Stimulated activated CD4-positive, alpha-beta T cell treated with anti-CD3 and anti-CD28 coated beads, Interleukin-4, amount 100 ng/mL, for 1 hour (primary cell): ENCODE measurements around the gene OSBPL10.

Experiments used
- DNase-seq: peaks from one replicate; pipeline ENCODE4 v3.0.0-alpha.2; 2020

Gene OSBPL10

DNA sequence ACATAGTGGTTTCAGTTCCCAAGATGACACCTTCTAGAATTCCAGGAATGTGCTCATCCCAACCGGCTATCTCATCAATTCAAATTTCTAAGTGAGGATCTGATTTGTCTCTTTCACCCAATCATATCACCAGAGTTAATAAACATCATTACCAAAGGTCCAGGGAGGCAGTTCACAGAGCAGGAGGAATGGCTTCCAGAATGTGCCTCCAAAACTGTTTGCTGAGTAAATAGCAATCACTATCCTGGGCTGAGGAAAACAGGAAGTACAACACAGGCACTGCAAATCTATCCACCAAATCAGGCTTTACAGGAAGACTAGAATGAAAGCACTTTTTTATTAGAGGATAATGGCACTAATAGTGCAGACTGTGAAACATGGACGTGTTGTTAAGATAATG is 61.5 kb downstream of the OSBPL10 start:
- DNase-seq, result no peak

DNA sequence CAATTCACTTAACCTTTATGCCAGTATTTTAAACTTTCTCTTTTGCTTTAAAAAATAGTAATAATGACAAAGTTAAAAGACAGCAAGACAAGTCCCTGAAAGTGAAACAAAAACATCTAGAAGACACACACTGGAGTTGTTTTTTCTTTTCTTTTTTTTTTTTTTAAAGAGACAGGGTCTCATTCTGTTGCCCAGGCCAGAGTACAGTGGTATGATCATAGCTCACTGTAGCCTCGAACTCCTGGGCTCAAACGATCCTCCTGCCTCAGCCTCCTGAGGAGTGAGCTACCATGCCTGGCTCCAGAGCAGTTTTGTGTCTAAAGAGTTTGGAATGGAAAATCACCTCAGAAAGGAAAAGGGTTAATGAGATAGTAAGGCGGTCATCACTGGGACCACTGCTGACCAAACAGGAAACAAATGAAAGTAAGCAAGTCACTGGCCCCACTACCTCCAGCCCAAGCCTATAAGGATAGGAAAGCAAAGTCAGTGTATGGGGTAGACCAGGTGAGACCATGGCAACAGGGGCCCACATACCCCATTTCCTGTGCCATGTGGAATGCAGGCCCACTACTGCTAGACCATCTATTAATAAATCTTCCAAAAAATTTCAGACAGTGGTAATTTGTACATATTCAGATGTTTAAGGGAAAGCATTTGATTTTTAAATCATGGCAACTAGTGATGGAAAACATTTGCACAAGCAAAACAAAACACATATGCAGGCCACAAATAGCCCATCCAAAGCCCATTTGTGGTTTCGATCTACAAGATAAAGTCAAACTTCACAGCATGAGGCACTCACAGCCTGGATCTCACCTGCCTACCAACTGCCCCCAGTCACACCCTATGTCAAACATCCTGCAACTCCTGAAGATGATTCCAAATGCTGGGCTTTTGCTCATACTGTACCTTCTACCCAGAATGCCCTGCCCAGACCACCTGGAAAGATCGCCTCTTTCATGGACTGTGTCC is 62.6 kb downstream of the OSBPL10 start:
- no peak for DNase-seq

DNA sequence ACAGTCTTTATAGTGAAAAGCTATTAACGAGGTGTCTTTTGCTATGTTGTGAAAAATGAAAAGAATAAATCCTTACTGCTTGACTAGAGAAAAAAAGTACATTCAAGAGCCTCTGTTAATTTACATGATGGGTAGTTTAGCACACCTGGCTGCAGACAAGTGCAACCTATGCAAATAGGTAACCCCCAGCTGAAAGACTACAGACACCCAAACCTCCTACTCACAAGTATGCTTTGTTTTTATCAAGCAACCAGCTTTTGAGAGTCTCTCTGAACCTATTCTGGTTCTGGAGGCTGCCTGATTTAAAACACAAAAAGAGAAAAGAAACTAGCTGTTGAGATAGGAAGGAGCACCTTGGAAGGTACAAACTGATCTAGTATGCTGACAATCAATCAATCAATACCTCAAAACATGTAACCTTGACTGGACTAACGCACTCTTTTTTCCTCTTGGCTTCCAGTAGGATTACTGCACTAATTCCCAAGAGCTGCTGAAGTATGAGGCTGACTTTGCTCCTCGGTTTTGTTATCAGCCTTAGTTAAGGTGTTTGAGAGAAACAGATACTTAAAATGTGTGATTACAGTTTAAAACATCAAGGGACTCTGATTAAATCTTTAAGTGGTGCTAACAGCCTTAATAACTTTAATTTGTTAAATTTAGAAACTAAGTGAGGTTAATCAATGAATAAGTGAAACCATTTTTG is 63.6 kb downstream of the OSBPL10 start:
- DNase-seq, result no peak

DNA sequence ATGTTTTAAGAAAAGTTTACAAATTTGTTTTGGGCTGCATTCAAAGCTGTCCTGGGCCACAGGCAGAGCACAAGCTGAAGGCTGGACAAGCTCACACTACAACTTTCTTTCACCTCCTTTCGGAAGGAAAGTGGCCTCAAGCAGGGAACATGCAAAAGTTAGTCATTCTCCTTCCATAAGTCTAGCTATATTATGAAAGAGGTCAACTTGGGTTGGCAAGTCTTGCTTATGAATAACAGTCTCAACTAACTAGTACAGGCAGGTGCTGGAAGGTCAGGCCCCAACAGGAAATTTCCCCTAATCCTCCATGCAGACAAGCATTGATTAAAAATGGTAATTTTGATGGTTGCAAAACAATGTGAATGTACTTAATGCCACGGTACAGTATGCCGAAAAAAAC is 69.4 kb downstream of the OSBPL10 start:
- DNase-seq, result no peak

DNA sequence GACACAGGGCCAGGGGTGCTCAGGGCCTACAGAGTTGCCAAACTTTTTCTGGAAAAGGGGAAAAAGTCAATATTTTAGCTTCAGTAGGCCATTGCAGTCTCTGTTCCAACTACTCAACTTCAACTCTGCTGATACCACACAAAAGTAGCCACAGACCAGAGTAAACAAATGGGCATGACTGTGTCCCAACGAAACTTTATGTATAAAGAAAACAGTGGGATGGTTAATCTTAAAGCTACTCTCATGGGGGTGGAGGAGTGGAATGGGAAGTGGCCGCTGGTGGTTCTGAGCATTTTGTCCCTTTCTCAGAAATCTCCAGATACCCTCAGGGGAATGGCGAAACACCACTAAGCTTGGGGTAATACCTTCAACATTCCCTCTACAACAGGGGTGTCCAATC is 69.9 kb downstream of the OSBPL10 start:
- DNase-seq, result no peak

DNA sequence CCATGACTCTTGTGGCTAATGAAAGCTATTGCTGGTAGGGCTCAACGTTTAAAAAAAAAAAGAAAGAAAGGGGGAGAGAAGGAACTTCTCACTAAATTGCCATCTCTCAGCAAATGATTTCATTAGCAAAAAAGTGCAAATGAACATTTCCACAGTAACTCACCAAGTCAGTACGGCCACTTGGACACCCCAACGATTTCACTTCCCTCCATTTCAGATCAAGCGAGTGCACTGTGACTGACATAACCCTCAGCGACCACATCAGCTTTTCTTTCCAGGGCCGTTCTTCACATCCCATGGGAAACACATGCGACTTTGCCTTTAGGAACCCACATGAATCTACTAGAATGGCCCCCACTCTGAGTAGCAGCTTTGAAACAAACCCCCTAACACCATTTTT is 71.6 kb downstream of the OSBPL10 start:
- DNase-seq, result no peak

DNA sequence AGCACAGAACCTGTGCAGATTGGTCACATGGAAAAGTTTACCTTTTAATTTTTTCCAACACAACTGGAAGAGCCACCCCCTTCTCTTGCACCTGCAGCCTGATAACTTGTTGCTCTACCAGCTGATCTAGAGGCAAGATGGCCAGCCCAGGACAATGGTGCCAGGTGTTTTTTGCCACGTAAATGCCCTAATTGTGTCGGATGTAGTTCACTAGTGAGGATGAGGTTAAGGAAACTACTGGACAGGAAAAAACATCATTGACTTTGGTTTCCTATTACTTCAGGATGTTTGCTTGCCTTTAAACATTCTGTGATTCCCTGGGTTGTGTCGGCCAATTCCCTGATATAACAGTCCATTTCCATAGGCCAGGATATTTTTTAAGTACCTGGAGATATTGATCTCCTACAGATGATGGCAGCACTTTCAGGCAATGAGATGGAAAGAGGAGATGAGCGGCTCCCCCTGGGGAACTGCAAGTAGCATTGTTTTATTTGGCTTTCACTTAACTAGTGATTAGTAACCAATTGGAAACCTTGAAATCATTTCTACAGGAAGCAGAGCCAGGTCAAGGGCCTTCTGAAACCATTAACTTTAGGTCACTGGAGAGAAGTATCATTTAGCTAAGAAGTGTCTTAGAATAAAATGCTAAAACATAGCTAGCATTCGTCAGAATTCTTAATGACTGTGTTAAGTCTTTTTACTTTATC is 72.5 kb downstream of the OSBPL10 start:
- DNase-seq, result no peak

DNA sequence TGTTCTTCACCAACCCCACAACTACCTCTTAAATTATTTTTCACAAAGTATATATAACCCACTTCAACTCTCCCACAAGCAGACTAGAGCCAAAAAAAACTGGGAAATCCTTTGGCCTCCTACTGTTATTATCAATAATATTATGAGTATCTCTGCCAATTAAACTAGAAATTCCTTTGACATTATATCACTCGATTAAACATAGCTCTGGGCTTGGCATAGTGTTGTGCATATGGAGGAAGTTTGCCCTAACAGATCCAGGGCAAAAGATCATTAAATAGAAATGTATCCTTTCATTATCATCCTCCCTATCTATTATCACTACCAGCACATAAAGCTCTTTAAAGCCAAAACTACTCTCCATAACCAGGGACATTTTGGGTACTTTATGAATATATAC is 74.9 kb downstream of the OSBPL10 start:
- DNase-seq, result no peak

DNA sequence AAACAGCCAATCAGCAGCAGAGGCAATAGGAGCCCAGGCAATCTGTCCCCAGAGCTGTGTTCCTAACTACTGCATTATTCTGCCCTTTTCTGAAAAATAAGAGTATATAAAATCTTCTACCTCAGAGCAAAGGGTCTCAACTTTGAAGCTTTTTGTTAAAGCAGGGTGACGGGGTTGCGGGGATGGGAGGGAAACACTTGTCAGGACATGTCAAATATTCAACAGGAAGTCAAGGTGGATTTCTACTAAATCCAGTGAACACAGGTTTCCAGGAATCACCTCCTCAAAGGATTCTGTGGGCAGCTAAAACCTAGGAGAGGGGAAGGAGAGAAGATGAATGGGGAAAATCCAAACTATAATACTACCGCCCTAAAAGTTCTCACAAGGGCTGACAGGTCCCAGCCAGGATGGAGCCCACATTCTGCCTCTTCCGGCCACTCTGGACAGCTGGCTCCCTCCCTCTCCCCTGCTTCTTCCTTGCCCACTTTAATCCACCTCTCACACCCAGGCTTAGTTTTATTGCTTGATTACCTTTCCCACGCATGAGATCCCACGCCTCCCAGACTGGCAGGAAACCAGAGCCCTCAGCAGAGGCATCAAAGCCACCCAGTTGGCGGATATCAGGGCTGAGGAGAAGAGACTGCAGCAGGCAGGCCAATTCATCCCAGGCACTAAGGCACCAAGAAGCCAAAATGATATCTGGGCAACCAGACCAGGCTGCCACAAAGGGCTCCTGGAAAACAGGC is 77.2 kb downstream of the OSBPL10 start:
- no peak for DNase-seq

DNA sequence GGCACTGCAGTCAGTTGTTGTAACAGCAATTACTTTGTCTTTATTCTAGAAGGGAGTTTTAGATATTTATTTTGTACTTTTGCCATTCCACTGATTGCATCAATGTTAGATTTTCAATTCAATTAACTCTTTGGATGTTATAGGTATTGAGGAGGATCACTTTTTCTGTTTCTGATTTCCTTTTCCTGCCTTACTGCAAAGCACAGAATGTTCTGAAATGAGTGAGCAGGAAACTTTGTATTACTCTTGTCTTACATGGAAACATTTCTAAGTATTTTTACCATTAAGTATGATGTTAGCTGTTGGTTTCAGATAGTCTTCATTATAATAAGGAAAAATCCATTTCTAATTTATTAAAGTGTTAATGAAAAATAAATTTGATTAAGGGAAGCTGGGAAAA is 80.5 kb downstream of the OSBPL10 start:
- DNase-seq, result no peak

DNA sequence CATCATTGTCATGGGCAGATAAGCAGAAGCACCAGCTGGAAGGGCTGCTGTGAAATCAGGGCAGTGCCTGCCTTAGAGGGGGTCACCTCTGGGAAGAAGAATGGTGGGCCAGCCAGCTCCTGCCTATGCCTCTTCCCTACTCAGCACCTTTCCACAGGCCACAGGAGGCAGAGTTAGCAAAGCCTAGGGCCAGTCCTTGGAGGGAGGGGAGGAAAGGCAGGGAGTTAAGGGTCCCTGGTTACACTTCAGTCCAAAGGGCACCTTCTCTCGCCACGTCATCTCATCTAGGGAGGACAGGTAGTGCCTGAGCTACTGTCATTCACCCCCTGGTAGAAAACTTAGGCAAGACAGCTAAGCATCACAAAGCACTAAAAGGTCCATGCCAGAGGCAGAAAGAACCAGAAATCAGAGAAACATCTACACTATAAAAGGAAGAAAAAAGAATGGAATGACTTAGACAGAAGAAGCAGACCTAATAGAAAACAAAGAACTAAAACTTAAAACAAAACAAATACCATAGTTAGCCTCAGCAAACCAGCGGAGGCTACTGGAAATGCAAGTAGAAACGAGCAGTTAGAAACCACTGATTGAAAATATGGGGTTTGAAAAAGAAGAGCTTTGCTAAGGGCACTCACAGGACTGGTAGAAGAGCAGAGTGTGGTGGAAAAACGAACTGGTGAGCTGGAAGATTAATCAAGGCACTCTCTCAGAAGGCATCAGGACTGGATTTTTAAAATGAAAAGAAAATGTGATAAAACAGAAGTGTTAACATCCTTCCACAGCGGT is 84.2 kb downstream of the OSBPL10 start:
- DNase-seq, result no peak

DNA sequence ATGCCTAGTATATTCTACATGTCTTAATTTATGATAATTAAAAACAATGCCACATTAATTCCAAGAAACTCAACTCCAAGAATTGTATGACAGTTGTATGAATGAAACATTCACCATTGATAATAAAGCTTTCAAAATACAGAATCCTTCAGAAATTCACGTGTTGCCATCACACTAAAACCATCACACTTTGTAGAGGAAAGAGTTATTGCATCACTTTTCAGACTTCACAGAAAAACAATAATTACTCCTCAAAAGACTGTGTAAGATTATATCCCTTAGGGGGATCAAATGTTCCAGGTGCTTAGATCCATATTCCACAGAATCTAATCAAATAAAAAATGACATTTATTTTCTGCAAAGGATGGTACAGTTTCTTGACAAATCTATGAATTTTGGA is 85.0 kb downstream of the OSBPL10 start:
- no peak for DNase-seq

DNA sequence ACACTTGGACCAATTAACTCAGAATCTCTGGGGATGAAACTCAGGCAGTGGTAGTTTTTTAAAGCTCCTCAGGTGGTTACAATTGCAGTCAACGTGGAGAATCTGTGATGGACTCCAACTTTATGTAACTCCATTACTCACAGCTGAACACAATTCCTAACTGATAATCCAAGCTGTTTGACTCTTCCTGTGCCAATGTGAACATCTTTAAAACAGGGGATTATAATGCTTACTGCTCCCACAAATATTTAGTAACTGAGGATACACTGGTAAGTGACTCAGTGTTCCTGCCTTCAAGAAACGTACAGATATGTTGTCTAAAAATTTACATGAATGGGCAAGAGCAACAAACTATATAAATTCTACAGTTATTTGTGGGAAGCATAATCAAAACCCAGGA is 85.6 kb downstream of the OSBPL10 start:
- DNase-seq, result no peak

DNA sequence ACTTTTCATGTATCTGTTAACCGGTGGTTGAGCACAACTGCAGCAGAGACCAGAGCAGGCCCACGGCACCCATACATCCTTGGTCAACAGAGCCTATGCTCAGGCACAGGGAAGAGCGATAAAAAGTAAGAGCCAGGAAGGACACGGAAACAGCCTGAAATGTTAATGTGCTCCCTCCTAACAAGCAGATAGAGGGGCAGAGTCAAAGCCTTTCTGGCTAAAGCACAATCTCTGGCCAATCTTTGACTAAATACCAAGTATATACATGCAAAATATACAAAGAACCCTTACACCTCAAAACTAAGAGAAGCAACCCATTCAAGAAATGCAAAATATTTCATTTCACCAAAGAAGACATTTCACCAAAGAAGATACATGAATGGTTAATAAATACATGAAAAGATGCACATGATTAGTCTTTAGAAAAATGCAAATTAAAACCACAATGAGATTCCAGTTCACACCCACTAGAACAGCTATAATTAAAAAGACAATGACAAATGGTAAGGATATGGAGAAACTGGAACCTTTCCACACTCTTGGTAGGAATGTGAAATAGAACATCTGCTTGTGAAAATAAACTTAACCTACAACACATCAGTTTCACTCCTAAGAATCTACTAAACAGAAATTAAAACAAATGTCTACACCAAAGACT is 88.0 kb downstream of the OSBPL10 start:
- no peak for DNase-seq

DNA sequence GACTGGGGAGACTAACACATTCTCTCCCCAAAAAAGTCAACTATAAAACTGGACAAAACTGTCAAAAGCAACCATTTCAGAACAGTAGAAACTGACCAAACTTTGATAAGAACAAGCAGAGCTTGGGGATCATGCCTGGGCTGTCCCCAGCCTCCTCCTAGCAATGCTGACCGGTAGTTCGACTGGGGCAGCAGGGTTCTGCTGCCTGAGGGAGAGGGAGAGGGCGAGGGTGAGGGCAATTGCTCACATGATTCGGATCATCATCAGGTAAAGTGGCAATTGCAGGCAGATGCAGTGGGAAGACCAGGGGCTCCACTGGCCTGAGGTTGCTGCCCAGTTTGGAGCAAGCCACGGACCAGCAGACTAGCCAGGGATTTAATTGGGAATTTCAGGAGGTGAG is 88.6 kb downstream of the OSBPL10 start:
- no peak for DNase-seq

DNA sequence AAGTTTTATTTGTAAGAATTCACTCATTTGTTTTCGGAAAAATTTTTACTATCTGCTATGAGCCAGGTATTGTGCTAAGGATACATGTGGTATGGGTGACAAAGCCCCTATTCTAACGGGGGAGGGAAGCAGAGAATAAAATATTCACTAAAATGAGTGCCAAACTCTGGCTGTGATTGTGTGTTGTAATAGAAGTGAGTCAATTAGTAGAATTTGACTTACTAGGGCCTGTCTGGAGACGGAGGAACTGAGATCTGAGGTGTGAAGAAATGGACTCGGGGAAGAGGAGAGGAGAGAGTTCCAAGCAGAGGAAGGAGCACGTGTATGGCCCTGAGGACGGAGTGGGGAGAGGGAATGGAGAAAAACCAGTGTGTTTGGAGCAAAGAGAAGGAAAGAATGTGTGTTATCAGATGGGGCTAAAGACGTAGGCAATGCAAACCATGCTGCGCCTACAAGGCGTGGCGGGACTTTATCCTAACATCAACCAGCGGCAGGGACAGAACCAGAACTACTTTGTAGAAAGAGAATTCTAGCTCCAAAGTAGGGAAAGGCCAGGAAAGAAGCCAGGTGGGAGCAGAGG is 89.1 kb downstream of the OSBPL10 start:
- DNase-seq, result no peak

DNA sequence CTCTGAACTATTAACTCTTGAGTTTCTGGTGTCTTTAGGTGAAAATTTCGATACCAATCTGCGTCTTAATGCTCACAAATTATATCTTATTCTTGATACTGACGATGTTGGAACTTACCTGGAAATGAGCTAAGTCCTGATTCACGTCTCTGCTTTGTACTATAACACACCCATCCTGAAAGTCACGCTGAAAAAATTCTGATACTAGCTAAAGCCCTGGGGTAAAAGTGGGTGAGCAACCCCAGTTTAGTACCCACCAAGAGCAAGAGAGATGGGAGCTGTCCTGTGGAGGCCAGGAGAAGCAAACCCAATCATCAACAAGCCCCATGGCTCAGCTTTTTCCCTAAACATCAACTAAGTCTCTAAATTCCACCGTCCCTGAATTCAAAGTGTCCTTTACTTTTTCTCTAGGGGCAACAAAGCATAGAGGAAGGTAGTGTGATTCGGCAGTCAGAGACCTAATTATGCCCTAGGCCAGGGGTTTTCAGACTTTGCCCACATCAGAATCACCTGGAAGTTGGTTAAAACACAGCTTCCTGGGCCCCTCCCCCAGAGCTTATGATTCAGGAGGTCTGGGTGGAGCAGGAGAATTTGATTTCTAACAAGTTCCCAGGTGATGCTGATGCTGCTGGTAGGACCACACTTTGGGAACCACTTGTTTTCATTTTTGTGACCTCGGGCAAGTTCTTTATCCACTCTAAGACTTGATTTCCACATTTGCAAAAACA is 90.2 kb downstream of the OSBPL10 start:
- no peak for DNase-seq

DNA sequence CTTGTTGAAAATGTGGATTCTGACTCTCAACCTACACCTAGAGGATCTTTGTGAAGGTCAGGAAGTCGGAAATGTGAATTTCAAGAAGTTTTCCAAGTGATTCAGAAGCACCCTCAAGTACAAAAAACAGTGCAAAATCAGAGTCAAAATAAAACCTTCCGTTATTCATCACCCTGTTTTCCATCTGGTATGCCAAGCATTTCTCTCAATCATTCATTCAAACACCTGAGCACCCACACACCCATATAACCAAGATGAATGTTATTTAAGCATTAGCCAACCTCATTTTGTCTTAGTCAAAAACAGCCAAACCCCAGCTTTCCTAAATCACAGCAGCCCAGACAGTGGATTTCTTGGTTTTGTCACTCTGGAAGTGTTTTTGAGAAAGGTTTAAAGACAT is 91.1 kb downstream of the OSBPL10 start:
- DNase-seq, result no peak

DNA sequence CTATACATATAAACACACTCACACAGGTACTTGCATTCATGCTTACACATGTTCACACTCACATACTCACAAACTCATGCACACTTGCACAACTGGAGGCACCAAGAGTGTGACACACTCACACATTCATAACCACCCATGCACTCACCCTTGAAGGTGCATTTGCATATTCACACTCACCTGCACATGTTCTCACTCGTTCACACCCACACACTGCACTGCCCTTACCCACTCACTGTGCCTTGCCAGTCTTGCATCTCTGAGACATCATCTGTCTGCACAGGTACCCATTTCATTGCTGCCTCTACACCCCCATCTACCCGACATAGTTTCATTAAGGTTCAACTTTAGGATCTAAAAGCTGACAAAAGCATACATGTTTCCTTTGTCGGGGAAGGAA is 95.8 kb downstream of the OSBPL10 start:
- no peak for DNase-seq

DNA sequence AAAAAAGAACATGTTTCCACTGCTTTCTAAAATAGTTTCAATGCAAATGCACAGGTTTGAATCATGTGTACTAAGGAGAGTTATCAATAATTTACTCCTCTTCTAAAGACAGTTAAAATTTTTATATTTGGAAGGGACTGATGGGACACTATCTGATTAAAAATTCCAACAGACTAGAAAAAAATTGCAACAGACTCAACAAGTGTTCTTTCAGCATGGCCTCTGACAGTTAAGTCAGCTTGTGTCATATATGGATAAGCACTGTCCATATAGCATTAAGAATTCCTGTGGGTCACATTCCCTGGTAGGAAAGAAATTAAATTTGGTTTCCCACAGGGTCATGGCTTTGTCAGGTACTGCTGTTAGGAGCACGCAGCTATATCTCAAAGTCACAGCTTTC is 96.8 kb downstream of the OSBPL10 start:
- no peak for DNase-seq
